SH-SY5Y (cell line): ENCODE data around the gene IRAK1.

Source experiments
- GATA2 ChIP-seq: IDR thresholded peaks from 2 replicates; pipeline ENCODE4 v1.6.1; 2011; ENCODE audit warnings: mild to moderate bottlenecking, low read depth, low read length
- GATA3 ChIP-seq: IDR thresholded peaks from 2 replicates; pipeline ENCODE4 v1.6.1; 2011; ENCODE audit warnings: low read depth, mild to moderate bottlenecking, low read length, moderate library complexity

The IRAK1 gene

DNA sequence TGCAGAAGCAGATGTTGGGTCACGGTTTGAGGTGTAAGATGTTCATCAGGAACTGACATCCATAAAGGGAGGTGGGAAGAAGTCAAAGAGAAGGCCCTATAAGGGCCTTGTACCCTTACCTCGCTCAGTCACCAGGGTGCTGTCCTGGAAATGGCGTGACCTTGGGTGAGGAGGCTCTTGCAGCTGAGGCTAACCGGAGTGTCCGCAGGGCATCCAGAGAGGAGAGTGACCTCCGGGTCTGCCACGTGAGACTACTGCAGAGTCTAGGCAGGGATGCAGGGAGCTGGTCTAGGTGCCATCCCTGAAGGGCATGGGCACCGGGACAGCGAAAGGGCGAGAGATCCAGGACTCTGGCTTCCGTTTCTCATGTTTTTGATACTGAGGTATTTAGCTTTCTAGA, 28.7 kb upstream of the IRAK1 start:
- TF ChIP-seq GATA2 (no peak), GATA3 (no peak)

DNA sequence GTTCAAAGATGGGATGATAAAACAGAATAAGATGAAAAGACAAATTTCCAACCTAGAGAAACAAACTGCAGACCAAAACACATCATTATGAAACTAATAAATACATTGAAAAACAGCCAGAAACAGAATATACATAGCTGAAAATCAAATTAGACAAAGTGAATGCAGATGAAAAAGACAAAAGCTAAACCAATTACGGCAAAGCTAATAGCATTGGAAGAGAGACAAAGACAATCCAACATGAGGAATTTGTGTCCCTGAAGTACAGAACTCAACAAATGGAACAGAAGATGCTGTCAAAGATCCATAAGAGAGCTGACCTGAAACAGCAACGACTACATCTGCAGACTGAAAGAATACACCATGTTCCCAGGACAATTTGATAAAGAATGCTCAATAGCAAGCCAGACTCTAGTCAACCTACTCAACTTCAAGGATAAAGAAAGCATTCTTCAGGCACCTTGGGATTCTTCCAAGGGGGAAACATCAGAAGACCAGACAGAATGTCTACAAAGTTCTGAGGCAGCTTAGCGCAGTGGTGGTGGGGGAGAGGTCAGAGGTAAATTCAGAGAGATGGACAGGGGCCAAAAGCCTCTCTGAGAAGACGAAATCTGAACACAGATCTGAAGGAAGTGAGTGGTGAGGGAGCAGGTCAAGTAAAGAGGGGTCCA, 27.4 kb upstream of the IRAK1 start:
- TF ChIP-seq GATA3 (no peak), GATA2 (no peak)

DNA sequence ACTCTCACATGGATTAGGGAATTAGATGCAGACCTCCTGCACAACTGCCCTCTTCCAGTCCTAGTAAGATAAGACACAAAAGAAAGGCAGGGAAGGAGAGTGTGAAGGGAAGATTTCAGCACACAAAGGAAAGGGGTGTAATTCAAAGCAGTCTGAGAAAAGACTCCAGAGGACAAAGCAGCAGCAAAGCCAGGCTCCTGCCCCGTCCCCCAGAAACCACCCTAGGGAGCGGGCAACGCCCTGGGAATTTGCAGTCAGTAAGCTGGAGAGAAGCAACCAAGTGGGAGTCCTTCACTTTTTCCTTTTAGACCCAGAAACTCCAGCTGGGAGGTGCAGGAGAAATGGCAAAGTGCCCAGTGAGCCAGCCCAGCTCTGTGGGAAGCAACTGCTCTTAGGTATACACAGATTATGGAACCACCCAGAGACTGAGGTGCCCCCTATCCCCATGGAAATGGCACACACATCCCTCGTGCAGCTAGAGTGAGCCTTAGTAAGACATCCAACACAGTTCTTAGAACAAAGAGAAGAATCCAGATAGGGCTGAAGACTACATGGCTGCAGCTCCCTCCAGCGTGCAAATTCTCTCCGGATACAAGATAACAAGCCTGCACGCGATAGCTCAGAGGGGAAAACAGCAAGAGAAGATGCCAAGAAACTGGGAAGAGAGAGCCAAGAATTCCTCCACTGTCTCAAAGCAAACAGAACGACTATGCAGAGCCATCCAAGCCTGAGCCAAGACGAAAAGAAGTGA, 26.5 kb upstream of the IRAK1 start:
- no peak for TF ChIP-seq GATA3
- no peak for TF ChIP-seq GATA2

DNA sequence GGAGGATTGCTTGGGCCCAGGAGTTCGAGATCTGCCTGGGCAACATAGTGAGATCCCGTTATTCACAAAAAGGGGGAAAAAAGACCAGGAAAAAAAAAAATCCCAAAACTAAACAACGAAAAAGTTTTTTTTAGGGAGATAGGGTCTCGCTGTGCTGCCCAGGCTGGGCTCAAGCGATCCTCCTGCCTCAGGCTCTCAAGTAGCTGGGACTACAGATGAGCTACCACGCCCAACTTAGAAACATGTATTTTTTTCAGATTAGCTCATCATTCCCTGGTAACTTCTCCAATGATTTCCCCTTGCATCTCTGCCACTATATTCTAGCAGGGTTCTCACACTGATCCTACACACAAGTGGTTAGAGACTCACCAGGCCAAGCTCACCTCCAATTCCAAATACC, 24.4 kb upstream of the IRAK1 start:
- no peak for TF ChIP-seq GATA2
- no peak for TF ChIP-seq GATA3

DNA sequence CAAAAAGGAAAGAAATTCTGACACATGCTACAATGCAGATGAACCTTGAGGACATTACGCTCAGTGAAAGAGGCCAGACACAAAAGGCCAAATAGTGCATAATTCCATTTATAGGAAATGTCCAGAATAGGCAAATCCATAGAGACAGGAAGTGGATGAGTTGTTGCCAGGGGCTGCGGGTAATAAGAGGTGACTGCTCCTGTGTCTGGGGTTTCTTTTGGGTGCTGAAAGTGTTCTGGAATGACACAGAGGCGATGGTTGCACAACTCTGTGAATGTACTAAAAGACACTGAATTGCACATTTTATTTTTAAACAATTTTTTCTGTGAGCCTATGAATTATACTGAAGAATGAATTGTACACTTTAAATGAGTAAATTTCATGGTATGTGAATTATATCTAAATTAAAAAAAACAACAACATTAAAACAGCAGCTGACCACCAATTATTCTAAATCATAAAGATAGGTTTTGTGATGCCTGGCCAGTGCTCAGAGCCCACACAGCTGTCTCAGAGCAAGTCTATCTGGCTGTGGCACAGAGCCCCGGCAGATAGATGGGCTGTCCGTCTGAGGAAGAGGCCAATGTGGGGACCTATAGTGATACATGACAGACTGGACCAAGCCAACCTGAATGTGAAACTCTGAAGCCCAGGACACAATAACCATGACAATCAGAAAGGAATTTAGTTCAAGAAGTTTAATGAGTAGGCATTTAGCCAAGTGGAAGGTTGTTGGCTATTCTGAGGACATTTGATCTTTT, 23.5 kb upstream of the IRAK1 start:
- TF ChIP-seq GATA2 (no peak), GATA3 (no peak)

DNA sequence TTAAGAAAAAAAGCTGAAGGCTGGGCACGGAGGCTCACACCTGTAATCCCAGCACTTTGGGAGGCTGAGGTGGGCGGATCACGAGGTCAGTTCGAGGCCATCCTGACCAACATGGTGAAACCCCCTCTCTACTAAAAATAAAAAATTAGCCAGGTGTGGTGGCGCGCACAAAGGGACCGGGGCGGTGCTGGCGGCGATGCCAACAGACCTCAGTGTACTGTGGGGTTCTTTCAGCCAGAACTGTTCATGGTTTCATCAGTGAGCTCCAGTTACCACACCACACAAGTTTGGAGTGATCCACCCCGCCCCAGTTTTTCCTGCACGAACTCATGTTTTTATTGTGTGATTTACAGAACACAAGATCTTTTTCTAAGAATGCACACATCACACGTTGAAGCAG, 21.2 kb upstream of the IRAK1 start:
- TF ChIP-seq GATA2 (no peak), GATA3 (no peak)

DNA sequence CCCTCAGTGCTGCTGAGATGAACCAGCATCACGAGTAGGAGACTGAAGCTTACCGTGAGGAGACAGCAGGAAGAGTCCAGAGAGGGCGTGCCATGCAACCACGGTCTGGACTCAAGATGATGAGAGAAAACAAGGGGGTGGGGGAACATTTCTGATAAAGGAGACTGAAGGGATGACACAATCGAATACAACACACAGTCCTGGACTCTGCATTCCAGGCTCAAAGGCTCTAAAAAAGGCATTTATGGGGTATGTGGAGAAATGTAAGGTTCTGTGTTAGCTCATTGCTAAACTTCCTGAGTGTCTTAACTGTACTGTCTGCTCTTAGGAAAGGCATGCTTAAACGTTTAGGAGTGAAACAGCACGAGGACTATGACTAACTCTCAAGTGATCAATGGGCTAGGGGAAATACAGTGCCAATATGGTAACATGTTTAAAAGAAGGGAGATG, 20.6 kb upstream of the IRAK1 start:
- TF ChIP-seq GATA3 (no peak), GATA2 (no peak)

DNA sequence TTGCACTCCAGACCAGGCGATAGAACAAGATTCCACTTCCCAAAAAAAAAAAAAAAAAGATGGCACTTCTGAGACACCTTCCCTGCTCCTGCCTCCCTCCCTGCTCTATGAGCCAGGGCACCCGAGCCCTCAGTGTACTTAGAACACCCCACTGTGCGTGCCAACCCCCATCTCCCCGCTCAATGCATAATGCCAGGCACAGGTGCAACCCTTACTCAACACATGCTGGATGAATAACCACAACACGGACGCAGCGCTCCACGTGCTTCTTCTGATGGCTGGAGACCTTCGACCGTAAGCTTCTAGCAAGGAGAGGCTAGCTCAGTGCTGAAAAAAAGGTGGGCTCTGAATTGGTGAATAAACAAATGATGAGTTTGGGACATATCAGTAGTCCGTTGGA, 19.9 kb upstream of the IRAK1 start:
- TF ChIP-seq GATA2 (no peak), GATA3 (no peak)

DNA sequence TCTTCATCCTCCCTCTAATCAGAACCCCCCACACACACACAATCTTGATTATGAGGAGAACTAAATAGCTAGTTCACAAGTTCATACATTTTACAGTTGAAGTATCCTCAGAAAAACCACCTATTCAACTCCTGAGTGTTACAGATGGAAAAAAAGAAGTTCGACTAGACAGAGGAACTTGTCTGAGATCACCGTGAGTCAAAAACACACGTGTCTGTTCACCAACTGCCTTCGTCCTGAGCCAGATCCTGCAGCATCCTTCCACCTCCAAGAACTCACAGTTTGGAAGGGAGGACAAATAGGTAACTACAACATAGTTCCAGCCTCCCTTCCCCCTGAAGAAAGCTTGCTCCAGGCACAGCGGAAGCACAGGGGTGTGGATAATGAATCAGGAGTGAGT, 19.0 kb upstream of the IRAK1 start:
- TF ChIP-seq GATA3: no peak
- TF ChIP-seq GATA2: no peak

DNA sequence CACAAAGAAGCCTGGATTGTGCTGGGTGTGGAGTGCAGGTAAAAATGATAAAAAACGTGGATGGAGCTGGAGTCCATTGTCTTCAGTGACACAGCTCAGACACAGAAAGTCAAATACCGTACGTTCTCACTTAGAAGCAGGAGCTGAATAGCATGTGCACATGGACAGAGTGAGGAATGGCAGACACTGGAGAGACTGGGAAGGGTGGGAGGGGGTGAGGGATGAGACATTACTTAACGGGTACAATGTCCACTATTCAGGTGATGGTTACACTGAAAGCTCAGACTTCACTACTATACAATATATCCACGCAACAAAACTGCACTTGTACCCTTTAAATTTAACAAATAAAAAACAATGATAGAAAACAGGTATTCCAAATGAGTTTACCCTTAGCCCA, 18.1 kb upstream of the IRAK1 start:
- TF ChIP-seq GATA2 (no peak), GATA3 (no peak)

DNA sequence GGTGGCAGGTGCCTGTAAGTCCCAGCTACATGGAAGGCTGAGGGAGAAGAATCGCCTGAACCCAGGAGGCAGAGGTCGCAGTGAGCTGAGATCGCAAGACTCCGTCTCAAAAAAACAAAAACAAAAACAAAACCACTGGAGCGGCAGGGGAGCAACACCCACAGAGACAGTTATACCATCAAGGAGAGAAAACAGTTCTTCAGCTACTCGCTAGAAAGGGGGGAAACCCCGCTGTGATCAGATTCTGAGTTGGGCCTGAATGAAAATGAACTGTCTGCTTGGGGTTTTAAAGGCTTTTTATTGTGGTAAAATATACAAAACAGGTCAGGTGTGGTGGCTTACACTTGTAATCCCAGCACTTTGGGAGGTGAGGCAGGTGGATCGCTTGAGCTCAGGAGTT, 16.8 kb upstream of the IRAK1 start:
- TF ChIP-seq GATA2 (no peak), GATA3 (no peak)

DNA sequence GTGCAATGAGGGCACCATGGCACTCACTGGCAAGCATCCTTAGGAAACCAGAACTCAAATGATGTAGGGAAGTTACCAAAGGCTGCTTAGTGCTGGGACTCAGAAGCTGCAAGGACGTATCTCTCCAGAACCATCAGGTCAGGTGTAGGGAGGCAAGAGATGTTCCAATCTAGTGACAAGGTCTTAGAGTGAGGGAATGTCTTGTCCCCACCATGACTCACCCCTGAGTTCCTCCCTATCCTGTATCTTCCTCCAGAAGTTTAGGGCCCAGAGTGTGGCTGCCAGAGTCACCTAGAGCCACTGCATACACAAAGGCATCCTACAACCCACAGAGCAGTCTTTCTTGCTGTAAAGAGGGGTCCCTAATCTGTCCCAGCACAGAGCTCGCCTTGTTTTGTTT, 14.1 kb upstream of the IRAK1 start:
- TF ChIP-seq GATA3 (no peak), GATA2 (no peak)

DNA sequence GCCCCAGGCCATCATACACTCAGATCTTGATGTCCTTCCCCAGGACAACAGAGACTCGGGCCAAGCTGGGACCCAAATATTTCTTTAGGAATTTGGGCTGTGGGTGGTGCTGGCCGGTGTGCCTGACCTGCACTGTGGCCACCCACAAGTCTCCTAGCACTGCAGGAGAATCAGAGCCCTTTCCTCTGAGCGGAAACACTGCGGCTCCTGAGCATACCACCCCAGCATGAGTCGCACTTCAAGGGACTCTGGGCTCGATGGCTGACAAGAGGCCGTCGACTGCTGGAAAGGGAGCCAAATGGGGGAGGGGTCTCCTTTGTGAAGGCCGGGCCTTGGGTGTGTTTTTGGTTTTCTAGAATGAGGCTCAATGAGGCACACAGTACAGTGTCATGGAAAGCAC, 13.0 kb upstream of the IRAK1 start:
- no peak for TF ChIP-seq GATA2
- TF ChIP-seq GATA3: no peak

DNA sequence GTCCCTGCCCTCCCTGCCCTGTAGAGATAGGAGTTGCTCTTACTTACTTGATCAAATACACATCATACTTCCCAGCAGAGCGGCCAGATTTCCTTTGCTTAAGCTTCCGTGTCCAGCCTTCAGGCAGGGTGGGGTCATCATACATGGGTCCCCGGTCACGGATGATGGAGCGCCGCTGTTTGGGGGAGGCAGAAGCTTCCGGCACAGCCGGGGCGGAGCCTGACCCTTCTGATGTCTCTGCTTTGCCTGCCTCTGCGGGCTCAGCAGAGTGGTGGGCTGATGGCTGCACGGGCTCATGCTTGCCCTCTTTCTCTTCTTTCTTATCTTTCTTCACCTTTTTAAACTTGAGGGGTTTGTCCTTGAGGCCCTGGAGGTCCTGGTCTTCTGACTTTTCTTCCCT, 12.5 kb upstream of the IRAK1 start:
- no peak for TF ChIP-seq GATA2
- no peak for TF ChIP-seq GATA3
